ENCODE data around the gene WDTC1. TPM values are rescaled to one million over a fixed set of nuclear protein-coding genes. Genes with fewer than 3 reads are reported as not detected.
"Not testable (repeated sequence)": the region's sequence is repeated elsewhere in the genome, so short reads cannot be mapped to it uniquely, and the experiment has no call there.

Gene WDTC1
- total RNA-seq, 1 donor from 2014 or later, result 28.6 TPM

DNA sequence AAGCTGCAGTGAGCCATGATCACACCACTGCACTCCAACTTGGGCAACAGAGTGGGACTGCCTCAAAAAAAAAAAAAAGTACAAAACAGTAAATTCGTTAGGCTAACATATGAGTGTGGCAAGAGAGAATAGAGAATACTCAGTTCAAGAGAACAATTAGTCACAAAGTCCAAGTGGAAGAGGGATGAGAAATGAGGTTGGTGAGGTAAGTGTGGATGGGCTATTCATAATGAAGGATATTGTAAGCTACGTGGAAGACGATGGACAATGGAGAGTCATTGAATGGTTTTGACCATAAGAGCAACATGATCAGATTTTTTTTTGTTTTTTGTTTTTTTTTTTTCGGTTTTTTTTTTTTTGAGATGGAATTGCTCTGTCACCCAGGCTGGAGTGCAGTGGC is 34.8 kb downstream of the WDTC1 start:
- Histone ChIP-seq H3K4me3 (ENCODE audit: low read depth, low read length) (no peak overlapping the region), H3K36me3 (ENCODE audit: control insufficient read depth, insufficient read depth, low read length) (no peaks in the 10 kb centered on the region), H3K27me3 (ENCODE audit: control insufficient read depth, insufficient read depth, low read length) (no peaks in the 10 kb centered on the region)
- TF ChIP-seq, protein P1, sequence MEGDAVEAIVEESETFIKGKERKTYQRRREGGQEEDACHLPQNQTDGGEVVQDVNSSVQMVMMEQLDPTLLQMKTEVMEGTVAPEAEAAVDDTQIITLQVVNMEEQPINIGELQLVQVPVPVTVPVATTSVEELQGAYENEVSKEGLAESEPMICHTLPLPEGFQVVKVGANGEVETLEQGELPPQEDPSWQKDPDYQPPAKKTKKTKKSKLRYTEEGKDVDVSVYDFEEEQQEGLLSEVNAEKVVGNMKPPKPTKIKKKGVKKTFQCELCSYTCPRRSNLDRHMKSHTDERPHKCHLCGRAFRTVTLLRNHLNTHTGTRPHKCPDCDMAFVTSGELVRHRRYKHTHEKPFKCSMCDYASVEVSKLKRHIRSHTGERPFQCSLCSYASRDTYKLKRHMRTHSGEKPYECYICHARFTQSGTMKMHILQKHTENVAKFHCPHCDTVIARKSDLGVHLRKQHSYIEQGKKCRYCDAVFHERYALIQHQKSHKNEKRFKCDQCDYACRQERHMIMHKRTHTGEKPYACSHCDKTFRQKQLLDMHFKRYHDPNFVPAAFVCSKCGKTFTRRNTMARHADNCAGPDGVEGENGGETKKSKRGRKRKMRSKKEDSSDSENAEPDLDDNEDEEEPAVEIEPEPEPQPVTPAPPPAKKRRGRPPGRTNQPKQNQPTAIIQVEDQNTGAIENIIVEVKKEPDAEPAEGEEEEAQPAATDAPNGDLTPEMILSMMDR (IDR thresholded peaks at IDR 0.05; ENCODE audit: insufficient read depth, low read length, poor library complexity, severe bottlenecking), result no peak
- no peak for DNase-seq (ENCODE audit: low read depth)

DNA sequence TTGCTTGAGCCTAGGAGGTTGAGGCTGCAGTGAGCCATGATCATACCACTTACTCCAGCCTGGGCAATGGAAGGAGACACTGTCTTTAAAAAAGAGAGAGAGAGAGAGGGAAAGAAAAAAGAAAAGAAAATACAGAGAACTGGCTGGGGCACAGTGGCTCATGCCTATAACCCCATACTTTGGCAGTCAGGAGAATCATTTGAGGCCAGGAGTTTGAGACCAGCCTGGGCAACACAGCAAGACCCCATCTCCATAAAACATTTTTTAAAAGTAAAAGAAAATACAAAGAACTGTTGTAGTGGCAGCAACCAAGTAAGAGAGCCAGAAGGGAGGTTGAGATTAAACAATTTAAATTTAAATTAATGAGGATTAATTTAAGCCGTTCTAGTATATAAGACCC is 39.8 kb downstream of the WDTC1 start:
- Histone ChIP-seq H3K27me3 (ENCODE audit: control insufficient read depth, insufficient read depth, low read length) (no peaks in the 10 kb centered on the region), H3K4me3 (ENCODE audit: low read depth, low read length) (no peak overlapping the region), H3K36me3 (ENCODE audit: control insufficient read depth, insufficient read depth, low read length) (no peaks in the 10 kb centered on the region)
- TF ChIP-seq, protein P1 (IDR thresholded peaks at IDR 0.05; ENCODE audit: insufficient read depth, low read length, poor library complexity, severe bottlenecking), result no peak
- DNase-seq (ENCODE audit: low read depth), result no peak

DNA sequence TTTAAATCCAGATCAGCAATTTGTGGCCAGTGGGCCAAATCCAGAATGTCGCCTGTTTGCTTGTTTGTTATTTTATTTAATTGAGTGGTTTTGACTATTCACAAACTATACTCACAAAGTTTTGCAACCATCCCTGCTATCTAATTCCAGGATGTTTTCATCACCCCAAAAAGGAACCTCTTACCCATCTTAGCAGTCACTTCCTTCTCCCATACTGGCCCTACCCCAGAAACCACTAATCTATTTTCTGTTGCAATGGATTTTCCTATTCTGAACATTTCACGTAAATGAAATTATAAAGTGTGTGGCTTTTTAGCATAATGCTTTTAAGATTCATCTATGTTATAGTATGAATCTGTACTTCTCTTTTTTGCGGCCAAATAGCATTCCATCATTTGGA is 41.3 kb downstream of the WDTC1 start:
- TF ChIP-seq, protein P1 (IDR thresholded peaks at IDR 0.05; ENCODE audit: insufficient read depth, low read length, poor library complexity, severe bottlenecking), result no peak
- Histone ChIP-seq H3K27me3 (ENCODE audit: control insufficient read depth, insufficient read depth, low read length) (no peaks in the 10 kb centered on the region), H3K4me3 (ENCODE audit: low read depth, low read length) (no peak overlapping the region), H3K36me3 (ENCODE audit: control insufficient read depth, insufficient read depth, low read length) (no peaks in the 10 kb centered on the region)
- DNase-seq (ENCODE audit: low read depth), result no peak

DNA sequence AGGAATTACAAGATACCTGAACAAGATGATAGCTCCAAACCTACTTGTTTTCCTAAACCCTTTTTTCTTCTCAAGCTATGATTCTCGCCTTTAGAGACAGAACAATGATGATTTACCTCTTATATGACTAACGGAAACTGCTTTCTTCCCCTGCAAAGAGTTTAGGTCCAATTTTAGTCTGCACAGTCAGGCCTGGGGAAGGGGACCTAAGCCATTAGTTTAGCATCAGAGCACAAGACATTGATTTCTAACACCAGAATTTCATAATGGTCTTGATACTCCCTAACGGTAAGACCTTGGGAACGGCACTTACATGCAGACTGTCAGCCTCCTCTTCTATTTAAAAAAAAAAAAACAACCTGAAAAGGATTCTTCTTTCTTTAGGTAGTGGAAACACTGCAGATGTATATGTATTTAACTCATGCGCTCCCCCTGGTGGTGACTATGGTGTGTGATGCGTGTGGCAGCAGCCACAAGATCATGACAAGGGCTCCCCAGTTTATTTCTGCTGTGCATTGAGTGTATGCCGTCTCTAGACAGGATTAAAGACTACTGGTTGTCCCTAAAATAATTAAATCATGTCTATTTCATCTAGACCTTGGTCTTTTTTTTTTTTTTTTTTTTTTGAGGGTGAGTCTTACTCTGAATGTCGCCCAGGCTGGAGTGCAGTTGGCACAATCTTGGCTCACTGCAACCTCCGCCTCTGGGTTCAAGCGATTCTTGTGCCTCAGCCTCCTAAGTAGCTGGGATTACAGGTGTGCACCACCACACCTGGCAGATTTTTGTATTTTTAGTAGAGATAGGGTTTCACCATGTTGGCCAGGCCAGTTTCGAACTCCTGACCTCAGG is 50.2 kb downstream of the WDTC1 start:
- no peaks in the 10 kb centered on the region for H3K27me3 ChIP-seq (ENCODE audit: control insufficient read depth, insufficient read depth, low read length)
- H3K4me3 ChIP-seq (ENCODE audit: low read depth, low read length), result no peak overlapping the region
- no peaks in the 10 kb centered on the region for H3K36me3 ChIP-seq (ENCODE audit: control insufficient read depth, insufficient read depth, low read length)
- TF ChIP-seq, protein P1 (IDR thresholded peaks at IDR 0.05; ENCODE audit: insufficient read depth, low read length, poor library complexity, severe bottlenecking), result peak; percentile 83
- DNase-seq (ENCODE audit: low read depth), result peak; percentile 25

DNA sequence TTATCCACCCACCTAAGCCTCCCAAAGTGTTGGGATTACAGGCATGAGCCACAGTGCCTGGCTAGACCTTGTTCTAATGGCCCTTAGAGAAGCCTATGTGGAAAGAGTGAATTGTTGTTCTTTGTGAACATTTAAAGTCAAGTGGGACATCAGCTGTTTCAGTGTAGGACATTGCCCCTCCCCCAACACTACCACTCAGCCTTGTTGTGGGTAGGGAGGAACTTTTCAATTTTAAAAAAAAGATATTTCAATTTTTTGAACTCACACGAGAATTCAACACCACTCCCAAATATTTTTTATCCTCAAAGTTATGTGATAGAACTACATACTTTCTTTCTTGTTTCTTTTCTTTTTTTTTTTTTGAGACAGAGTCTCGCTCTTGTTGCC is 50.8 kb downstream of the WDTC1 start:
- DNase-seq (ENCODE audit: low read depth), result no peak
- TF ChIP-seq, protein P1 (IDR thresholded peaks at IDR 0.05; ENCODE audit: insufficient read depth, low read length, poor library complexity, severe bottlenecking), result no peak

DNA sequence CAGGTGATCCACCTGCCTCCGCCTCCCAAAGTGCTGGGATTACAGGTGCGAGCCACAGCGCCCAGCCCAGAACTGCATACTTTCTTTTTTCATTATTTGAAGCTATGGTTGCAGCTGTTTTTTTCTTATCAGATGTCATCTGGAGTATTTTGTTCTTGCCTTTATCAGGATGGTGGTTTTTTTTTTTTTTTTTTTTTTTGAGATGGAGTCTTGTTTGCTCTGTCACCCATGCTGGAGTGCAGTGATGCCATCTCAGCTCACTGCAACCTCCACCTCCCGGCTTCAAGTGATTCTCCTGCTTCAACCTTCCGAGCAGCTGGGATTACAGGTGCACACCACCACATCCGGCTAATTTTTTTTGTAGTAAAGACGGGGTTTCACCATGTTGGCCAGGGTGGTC is 51.4 kb downstream of the WDTC1 start:
- not testable (repeated sequence) for H3K36me3 ChIP-seq (ENCODE audit: control insufficient read depth, insufficient read depth, low read length); DNase-seq (ENCODE audit: low read depth); H3K27me3 ChIP-seq (ENCODE audit: control insufficient read depth, insufficient read depth, low read length); H3K4me3 ChIP-seq (ENCODE audit: low read depth, low read length)

More for the DNA sequence above, 50.8 kb downstream of the WDTC1 start:
- Histone ChIP-seq H3K36me3 (ENCODE audit: control insufficient read depth, insufficient read depth, low read length) (no peaks in the 10 kb centered on the region), H3K27me3 (ENCODE audit: control insufficient read depth, insufficient read depth, low read length) (no peaks in the 10 kb centered on the region), H3K4me3 (ENCODE audit: low read depth, low read length) (no peak overlapping the region)

DNA sequence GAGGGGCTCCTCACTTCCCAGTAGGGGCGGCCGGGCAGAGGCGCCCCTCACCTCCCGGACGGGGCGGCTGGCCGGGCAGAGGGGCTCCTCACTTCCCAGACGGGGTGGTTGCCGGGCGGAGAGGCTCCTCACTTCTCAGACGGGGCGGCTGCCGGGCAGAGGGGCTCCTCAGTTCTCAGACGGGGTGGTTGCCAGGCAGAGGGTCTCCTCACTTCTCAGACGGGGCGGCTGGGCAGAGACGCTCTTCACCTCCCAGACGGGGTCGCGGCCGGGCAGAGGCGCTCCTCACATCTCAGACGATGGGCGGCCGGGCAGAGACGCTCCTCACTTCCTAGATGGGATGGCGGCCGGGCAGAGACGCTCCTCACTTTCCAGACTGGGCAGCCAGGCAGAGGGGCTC is 54.7 kb downstream of the WDTC1 start:
- H3K36me3 ChIP-seq (ENCODE audit: control insufficient read depth, insufficient read depth, low read length); H3K27me3 ChIP-seq (ENCODE audit: control insufficient read depth, insufficient read depth, low read length); H3K4me3 ChIP-seq (ENCODE audit: low read depth, low read length); DNase-seq (ENCODE audit: low read depth): not testable (repeated sequence)

Data from kidney epithelial cell (primary cell).